ENCODE results near the gene DKC1. TPM values are rescaled to one million over a fixed set of nuclear protein-coding genes. Genes with fewer than 3 reads are reported as not detected.
A peak's percentile ranks its signal among the peaks of the same experiment; 100 is the strongest.

The DKC1 gene
- total and polyA plus RNA-seq, 2 of the 13 experiments (the other 11 are each of a cell fraction or from before 2014, with no cell fraction given): 61.6 to 102 TPM

DNA sequence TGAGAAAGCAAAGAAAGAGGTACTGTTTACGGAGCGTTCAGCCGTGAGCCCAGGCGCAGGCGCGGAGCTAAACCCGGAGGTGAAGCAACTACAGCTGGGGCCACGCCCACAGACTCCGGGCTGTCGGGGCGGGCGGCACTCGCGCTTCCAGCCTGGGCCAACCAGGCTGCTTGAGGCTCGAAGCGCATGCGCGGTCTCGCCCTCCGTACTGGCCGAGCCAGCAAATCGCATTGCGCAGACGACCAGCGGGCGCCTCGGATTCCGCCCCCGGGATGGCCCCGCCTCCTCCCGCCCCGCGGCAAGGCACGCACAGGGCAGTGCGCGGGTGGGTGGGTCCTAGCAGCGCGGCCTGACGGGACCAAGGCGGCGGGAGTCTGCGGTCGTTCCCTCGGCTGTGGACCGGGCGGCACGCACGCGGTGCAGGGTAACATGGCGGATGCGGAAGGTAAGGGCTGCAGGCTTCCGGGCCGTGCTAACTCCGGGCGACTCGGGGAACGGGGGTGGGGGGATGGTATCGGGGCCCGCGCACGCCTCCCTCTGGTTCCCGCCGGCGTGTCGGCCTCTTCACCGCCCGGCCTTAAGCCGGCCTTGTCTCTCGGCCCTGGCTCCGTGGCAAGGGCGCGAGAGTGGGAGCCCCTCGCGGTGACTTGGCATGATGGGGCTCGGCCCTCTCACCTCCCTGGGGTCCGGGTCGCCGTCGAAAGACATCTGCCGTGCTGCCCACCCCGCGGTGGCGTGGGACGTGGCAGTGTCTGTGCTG lies at the start of gene DKC1 (continued):
- TF ChIP-seq, protein P1, sequence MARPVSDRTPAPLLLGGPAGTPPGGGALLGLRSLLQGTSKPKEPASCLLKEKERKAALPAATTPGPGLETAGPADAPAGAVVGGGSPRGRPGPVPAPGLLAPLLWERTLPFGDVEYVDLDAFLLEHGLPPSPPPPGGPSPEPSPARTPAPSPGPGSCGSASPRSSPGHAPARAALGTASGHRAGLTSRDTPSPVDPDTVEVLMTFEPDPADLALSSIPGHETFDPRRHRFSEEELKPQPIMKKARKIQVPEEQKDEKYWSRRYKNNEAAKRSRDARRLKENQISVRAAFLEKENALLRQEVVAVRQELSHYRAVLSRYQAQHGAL (CRISPR knock-in tag; IDR thresholded peaks at IDR 0.05; ENCODE audit: not compliant biosample characterization): no peak
- TF ChIP-seq, protein P2, sequence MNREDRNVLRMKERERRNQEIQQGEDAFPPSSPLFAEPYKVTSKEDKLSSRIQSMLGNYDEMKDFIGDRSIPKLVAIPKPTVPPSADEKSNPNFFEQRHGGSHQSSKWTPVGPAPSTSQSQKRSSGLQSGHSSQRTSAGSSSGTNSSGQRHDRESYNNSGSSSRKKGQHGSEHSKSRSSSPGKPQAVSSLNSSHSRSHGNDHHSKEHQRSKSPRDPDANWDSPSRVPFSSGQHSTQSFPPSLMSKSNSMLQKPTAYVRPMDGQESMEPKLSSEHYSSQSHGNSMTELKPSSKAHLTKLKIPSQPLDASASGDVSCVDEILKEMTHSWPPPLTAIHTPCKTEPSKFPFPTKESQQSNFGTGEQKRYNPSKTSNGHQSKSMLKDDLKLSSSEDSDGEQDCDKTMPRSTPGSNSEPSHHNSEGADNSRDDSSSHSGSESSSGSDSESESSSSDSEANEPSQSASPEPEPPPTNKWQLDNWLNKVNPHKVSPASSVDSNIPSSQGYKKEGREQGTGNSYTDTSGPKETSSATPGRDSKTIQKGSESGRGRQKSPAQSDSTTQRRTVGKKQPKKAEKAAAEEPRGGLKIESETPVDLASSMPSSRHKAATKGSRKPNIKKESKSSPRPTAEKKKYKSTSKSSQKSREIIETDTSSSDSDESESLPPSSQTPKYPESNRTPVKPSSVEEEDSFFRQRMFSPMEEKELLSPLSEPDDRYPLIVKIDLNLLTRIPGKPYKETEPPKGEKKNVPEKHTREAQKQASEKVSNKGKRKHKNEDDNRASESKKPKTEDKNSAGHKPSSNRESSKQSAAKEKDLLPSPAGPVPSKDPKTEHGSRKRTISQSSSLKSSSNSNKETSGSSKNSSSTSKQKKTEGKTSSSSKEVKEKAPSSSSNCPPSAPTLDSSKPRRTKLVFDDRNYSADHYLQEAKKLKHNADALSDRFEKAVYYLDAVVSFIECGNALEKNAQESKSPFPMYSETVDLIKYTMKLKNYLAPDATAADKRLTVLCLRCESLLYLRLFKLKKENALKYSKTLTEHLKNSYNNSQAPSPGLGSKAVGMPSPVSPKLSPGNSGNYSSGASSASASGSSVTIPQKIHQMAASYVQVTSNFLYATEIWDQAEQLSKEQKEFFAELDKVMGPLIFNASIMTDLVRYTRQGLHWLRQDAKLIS (CRISPR knock-in tag; IDR thresholded peaks at IDR 0.05): no peak
- TF ChIP-seq, protein P3, sequence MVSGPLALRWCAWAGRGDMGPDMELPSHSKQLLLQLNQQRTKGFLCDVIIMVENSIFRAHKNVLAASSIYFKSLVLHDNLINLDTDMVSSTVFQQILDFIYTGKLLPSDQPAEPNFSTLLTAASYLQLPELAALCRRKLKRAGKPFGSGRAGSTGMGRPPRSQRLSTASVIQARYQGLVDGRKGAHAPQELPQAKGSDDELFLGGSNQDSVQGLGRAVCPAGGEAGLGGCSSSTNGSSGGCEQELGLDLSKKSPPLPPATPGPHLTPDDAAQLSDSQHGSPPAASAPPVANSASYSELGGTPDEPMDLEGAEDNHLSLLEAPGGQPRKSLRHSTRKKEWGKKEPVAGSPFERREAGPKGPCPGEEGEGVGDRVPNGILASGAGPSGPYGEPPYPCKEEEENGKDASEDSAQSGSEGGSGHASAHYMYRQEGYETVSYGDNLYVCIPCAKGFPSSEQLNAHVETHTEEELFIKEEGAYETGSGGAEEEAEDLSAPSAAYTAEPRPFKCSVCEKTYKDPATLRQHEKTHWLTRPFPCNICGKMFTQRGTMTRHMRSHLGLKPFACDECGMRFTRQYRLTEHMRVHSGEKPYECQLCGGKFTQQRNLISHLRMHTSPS (CRISPR knock-in tag; IDR thresholded peaks at IDR 0.05; ENCODE audit: low read depth): no peak
- no peak for TF ChIP-seq ZNF124 (CRISPR knock-in tag; IDR thresholded peaks at IDR 0.05)
- TF ChIP-seq, protein P4, sequence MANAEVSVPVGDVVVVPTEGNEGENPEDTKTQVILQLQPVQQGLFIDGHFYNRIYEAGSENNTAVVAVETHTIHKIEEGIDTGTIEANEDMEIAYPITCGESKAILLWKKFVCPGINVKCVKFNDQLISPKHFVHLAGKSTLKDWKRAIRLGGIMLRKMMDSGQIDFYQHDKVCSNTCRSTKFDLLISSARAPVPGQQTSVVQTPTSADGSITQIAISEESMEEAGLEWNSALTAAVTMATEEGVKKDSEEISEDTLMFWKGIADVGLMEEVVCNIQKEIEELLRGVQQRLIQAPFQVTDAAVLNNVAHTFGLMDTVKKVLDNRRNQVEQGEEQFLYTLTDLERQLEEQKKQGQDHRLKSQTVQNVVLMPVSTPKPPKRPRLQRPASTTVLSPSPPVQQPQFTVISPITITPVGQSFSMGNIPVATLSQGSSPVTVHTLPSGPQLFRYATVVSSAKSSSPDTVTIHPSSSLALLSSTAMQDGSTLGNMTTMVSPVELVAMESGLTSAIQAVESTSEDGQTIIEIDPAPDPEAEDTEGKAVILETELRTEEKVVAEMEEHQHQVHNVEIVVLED (CRISPR knock-in tag; IDR thresholded peaks at IDR 0.05; ENCODE audit: borderline replicate concordance): peak; percentile 87
- TF ChIP-seq, protein P5, sequence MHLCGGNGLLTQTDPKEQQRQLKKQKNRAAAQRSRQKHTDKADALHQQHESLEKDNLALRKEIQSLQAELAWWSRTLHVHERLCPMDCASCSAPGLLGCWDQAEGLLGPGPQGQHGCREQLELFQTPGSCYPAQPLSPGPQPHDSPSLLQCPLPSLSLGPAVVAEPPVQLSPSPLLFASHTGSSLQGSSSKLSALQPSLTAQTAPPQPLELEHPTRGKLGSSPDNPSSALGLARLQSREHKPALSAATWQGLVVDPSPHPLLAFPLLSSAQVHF (CRISPR knock-in tag; IDR thresholded peaks at IDR 0.05): no peak
- no peak for TF ChIP-seq MAFF (IDR thresholded peaks at IDR 0.05; ENCODE audit: low read depth, low read length)
- TF ChIP-seq PHF5A (CRISPR knock-in tag; IDR thresholded peaks at IDR 0.05; ENCODE audit: low read depth, unreplicated experiment): peak; percentile 16
- TF ChIP-seq, protein P6, sequence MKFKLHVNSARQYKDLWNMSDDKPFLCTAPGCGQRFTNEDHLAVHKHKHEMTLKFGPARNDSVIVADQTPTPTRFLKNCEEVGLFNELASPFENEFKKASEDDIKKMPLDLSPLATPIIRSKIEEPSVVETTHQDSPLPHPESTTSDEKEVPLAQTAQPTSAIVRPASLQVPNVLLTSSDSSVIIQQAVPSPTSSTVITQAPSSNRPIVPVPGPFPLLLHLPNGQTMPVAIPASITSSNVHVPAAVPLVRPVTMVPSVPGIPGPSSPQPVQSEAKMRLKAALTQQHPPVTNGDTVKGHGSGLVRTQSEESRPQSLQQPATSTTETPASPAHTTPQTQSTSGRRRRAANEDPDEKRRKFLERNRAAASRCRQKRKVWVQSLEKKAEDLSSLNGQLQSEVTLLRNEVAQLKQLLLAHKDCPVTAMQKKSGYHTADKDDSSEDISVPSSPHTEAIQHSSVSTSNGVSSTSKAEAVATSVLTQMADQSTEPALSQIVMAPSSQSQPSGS (CRISPR knock-in tag; IDR thresholded peaks at IDR 0.05): no peak
- no peak for TF ChIP-seq ZNF326 (CRISPR knock-in tag; IDR thresholded peaks at IDR 0.05; ENCODE audit: borderline replicate concordance)
- no peak for TF ChIP-seq XRCC5 (optimal IDR thresholded peaks at IDR 0.05; ENCODE audit: low read length)
- TF ChIP-seq EED (CRISPR knock-in tag; IDR thresholded peaks at IDR 0.05): 0 out of 2 replicates have a peak, but pooled peaks have one; percentile 78
- TF ChIP-seq DPF2 (CRISPR knock-in tag; IDR thresholded peaks at IDR 0.05; ENCODE audit: borderline replicate concordance, low read depth): no peak
- TF ChIP-seq MED13 (CRISPR knock-in tag; IDR thresholded peaks at IDR 0.05): no peak
- peak; percentile 41; the same call in 1 of the 2 replicates for TF ChIP-seq ZNF253 (CRISPR knock-in tag; IDR thresholded peaks at IDR 0.05; ENCODE audit: borderline replicate concordance)
- TF ChIP-seq BHLHE40 (IDR thresholded peaks at IDR 0.05; ENCODE audit: low read length): peak; percentile 25; the same call in 1 of the 2 replicates
- no peak for TF ChIP-seq HNF4A (CRISPR knock-in tag; IDR thresholded peaks at IDR 0.05)
- TF ChIP-seq ZNF788 (CRISPR knock-in tag; IDR thresholded peaks at IDR 0.05; ENCODE audit: borderline replicate concordance): peak; percentile 27

All from HepG2 (cell line).